GM20000 (cell line): ENCODE results near the gene TBP.

Experiments used
- DNase-seq: peaks from one replicate; pipeline ENCODE4 v3.0.0; 2012; ENCODE audit warnings: low spot score
- CTCF ChIP-seq: IDR thresholded peaks from 2 replicates; pipeline ENCODE4 v1.5.1; 2012; ENCODE audit warnings: mild to moderate bottlenecking, control low read depth; ENCODE audit errors: extremely low read depth, missing control alignments

TBP gene

GRCh38 chr6:170542031-170542719, 12.0 kb upstream of the TBP start:
- DNase-seq = no peak
- TF ChIP-seq CTCF = no peak

- DNase-seq = no peak
Measured at GRCh38 chr6:170545405-170545804, 8.8 kb upstream of the TBP start.

GRCh38 chr6:170552765-170553533, 1.2 kb upstream of the TBP start, which contains the start of gene PSMB1:
Gene PSMB1, minus strand, starts transcription at chr6:170553307. Its CDS starts 65 bp downstream, at chr6:170553242.
- TF ChIP-seq CTCF = no peak
- peak; percentile 66 for DNase-seq

More at GRCh38 chr6:170545405-170545804, 8.8 kb upstream of the TBP start:
- TF ChIP-seq CTCF = no peak

- no peak for DNase-seq
- TF ChIP-seq CTCF = no peak
Measured at GRCh38 chr6:170553534-170554012, 596 bp upstream of the TBP start.

- no peak for TF ChIP-seq CTCF
- DNase-seq = no peak
Measured at GRCh38 chr6:170554796-170555137, 598 bp downstream of the TBP start.

DNA sequence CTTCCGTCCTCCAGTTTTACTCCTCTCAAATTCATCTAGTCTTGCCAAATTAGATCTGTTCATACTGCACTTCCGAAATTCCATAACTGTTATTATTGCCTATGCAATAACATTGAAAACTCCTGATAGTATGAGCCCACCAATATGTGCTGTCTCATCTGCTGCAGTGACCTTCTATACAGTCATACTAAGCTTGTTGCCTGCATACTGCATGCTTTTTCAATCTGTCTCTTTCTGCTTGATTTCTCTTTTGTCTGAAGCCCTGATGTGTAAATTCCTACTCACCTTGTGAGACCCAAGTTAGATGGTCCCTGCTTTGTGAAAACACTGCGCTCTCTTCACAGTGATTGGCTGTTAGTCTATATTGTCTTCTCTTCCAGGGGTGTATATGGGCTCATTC, 1.1 kb downstream of the TBP start:
- no peak for TF ChIP-seq CTCF
- no peak for DNase-seq

DNA sequence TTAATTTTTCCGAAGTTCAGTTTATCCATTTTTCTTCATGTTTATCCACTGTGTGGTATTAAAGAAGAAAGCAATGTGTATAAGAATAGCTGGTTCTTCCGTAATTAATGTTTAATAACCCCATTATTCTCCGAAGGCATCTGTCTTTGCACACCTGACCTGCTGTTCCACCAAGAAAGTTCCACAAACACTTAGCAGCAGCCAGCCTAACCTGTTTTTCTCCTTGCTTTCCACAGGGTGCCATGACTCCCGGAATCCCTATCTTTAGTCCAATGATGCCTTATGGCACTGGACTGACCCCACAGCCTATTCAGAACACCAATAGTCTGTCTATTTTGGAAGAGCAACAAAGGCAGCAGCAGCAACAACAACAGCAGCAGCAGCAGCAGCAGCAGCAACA, 7.4 kb downstream of the TBP start:
- DNase-seq = no peak

More for the DNA sequence above, 7.4 kb downstream of the TBP start:
- TF ChIP-seq CTCF = no peak
